Measurements from ENCODE around the gene C1QTNF12.
A peak's percentile ranks its signal among the peaks of the same experiment; 100 is the strongest.

C1QTNF12 gene

DNA sequence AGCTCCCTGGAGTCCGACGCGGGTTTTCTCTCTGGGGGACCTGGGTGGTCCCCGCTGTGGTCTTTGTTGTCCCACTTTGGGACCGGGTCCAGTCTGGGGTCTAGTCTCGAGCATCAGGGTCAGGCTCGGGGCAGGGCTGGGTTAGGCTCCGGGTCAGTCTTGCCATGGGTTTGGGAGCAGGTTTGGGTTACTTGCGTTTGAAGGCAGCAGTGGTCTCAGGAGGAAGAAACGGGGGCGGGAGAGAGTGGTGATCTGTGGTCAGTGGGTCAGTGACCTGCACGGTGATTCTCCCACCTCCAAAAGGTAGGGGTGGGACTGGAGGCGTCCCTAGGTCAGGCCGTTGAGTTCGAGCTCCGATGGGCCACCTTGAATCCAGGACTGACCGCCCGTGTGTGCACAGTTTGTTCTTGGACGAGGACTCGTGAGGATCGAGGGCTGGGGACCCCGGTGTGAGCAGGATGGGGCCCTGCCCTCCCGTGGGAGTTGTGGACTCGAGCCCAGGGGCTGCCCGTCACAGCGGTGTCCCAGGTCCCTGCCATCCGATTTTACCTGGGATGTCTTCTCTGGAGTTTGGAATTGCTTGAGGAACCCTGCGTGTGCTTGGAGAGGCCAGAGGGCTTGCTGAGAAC lies 12.2 kb downstream of the C1QTNF12 start:
- no peak for TF ChIP-seq EGR1 (IDR thresholded peaks at IDR 0.05)
- TF ChIP-seq TAF1 (IDR thresholded peaks at IDR 0.05; ENCODE audit: low read depth) = no peak
- TF ChIP-seq EP300 (IDR thresholded peaks at IDR 0.05; ENCODE audit: borderline replicate concordance) = no peak
- no peak for TF ChIP-seq TEAD4 (IDR thresholded peaks at IDR 0.05)

DNA sequence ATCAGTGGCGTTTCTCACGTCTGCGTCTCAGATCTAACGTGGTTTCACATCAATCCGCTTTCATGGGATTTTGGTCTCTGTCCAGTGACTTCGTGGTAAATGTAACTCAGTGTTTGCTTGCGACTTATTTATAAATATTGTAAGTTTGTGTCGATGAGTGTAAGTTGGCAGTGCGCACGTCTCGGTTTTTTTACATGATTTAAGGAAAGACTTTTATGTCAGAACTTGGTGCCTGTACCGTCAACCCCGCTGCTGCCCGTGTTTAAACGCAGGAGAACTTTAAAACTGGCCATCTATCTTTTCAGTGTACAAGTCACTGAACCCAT lies 13.0 kb downstream of the C1QTNF12 start:
- no peak for TF ChIP-seq NFIC (IDR thresholded peaks at IDR 0.05)
- TF ChIP-seq, protein P1, sequence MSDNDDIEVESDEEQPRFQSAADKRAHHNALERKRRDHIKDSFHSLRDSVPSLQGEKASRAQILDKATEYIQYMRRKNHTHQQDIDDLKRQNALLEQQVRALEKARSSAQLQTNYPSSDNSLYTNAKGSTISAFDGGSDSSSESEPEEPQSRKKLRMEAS (IDR thresholded peaks at IDR 0.05) = no peak
- no peak for TF ChIP-seq EGR1 (IDR thresholded peaks at IDR 0.05)
- no peak for TF ChIP-seq CEBPB (IDR thresholded peaks at IDR 0.05)
- TF ChIP-seq TEAD4 (IDR thresholded peaks at IDR 0.05) = no peak
- no peak for TF ChIP-seq RAD21 (IDR thresholded peaks at IDR 0.05; ENCODE audit: low read depth)
- TF ChIP-seq FOXM1 (IDR thresholded peaks at IDR 0.05; ENCODE audit: borderline replicate concordance, low read depth) = no peak
- no peak for TF ChIP-seq TAF1 (IDR thresholded peaks at IDR 0.05; ENCODE audit: low read depth)
- TF ChIP-seq CREB1 (IDR thresholded peaks at IDR 0.05; ENCODE audit: low read depth) = no peak
- TF ChIP-seq ZBTB7A (IDR thresholded peaks at IDR 0.05; ENCODE audit: low read depth) = no peak
- no peak for TF ChIP-seq TCF12 (IDR thresholded peaks at IDR 0.05; ENCODE audit: low read depth)
- no peak for TF ChIP-seq EP300 (IDR thresholded peaks at IDR 0.05; ENCODE audit: borderline replicate concordance)
- no peak for TF ChIP-seq YY1 (IDR thresholded peaks at IDR 0.05; ENCODE audit: low read depth)
- TF ChIP-seq, protein P2, sequence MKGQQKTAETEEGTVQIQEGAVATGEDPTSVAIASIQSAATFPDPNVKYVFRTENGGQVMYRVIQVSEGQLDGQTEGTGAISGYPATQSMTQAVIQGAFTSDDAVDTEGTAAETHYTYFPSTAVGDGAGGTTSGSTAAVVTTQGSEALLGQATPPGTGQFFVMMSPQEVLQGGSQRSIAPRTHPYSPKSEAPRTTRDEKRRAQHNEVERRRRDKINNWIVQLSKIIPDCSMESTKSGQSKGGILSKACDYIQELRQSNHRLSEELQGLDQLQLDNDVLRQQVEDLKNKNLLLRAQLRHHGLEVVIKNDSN (IDR thresholded peaks at IDR 0.05) = no peak
- TF ChIP-seq, protein P3, sequence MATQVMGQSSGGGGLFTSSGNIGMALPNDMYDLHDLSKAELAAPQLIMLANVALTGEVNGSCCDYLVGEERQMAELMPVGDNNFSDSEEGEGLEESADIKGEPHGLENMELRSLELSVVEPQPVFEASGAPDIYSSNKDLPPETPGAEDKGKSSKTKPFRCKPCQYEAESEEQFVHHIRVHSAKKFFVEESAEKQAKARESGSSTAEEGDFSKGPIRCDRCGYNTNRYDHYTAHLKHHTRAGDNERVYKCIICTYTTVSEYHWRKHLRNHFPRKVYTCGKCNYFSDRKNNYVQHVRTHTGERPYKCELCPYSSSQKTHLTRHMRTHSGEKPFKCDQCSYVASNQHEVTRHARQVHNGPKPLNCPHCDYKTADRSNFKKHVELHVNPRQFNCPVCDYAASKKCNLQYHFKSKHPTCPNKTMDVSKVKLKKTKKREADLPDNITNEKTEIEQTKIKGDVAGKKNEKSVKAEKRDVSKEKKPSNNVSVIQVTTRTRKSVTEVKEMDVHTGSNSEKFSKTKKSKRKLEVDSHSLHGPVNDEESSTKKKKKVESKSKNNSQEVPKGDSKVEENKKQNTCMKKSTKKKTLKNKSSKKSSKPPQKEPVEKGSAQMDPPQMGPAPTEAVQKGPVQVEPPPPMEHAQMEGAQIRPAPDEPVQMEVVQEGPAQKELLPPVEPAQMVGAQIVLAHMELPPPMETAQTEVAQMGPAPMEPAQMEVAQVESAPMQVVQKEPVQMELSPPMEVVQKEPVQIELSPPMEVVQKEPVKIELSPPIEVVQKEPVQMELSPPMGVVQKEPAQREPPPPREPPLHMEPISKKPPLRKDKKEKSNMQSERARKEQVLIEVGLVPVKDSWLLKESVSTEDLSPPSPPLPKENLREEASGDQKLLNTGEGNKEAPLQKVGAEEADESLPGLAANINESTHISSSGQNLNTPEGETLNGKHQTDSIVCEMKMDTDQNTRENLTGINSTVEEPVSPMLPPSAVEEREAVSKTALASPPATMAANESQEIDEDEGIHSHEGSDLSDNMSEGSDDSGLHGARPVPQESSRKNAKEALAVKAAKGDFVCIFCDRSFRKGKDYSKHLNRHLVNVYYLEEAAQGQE (IDR thresholded peaks at IDR 0.05; ENCODE audit: low read depth) = no peak

DNA sequence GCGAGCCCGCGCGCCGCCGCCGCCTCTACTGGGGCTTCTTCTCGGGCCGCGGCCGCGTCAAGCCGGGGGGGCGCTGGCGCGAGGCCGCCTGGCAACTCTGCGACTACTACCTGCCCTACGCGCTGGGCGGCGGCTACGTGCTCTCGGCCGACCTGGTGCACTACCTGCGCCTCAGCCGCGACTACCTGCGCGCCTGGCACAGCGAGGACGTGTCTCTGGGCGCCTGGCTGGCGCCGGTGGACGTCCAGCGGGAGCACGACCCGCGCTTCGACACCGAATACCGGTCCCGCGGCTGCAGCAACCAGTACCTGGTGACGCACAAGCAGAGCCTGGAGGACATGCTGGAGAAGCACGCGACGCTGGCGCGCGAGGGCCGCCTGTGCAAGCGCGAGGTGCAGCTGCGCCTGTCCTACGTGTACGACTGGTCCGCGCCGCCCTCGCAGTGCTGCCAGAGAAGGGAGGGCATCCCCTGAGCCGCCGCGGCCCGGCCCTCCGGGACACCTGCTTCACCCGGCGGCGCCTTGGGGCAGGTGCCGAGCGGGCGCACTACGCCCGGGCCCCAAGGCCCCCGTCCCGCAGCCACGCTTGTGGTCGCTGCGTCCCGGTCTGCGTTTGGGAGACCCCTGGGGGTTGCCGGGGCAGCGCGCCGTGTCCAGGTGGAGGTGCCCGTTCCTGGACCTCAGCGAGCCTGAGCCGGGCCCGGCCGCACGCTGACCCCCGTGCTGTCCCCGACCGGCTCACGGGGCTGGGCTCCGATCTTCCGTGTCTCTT lies 13.5 kb downstream of the C1QTNF12 start:
- no peak for TF ChIP-seq RAD21 (IDR thresholded peaks at IDR 0.05; ENCODE audit: low read depth)
- no peak for TF ChIP-seq CREB1 (IDR thresholded peaks at IDR 0.05; ENCODE audit: low read depth)
- no peak for TF ChIP-seq NFIC (IDR thresholded peaks at IDR 0.05)
- TF ChIP-seq EGR1 (IDR thresholded peaks at IDR 0.05) = no peak
- TF ChIP-seq, protein P3 (IDR thresholded peaks at IDR 0.05; ENCODE audit: low read depth) = no peak
- no peak for TF ChIP-seq TAF1 (IDR thresholded peaks at IDR 0.05; ENCODE audit: low read depth)
- no peak for TF ChIP-seq CEBPB (IDR thresholded peaks at IDR 0.05)
- TF ChIP-seq ZBTB7A (IDR thresholded peaks at IDR 0.05; ENCODE audit: low read depth) = no peak
- TF ChIP-seq, protein P1 (IDR thresholded peaks at IDR 0.05) = no peak
- no peak for TF ChIP-seq FOXM1 (IDR thresholded peaks at IDR 0.05; ENCODE audit: borderline replicate concordance, low read depth)
- TF ChIP-seq, protein P2 (IDR thresholded peaks at IDR 0.05) = no peak
- TF ChIP-seq EP300 (IDR thresholded peaks at IDR 0.05; ENCODE audit: borderline replicate concordance) = no peak
- TF ChIP-seq TCF12 (IDR thresholded peaks at IDR 0.05; ENCODE audit: low read depth) = no peak
- no peak for TF ChIP-seq TEAD4 (IDR thresholded peaks at IDR 0.05)
- TF ChIP-seq YY1 (IDR thresholded peaks at IDR 0.05; ENCODE audit: low read depth) = no peak

DNA sequence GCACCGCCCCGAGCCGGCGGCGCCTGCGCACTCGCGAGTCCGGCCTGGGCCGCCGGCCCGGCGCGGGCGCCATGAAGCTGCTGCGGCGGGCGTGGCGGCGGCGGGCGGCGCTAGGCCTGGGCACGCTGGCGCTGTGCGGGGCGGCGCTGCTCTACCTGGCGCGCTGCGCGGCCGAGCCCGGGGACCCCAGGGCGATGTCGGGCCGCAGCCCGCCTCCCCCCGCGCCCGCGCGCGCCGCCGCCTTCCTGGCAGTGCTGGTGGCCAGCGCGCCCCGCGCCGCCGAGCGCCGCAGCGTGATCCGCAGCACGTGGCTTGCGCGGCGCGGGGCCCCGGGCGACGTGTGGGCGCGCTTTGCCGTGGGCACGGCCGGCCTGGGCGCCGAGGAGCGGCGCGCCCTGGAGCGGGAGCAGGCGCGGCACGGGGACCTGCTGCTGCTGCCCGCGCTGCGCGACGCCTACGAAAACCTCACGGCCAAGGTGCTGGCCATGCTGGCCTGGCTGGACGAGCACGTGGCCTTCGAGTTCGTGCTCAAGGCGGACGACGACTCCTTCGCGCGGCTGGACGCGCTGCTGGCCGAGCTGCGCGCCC lies 14.2 kb downstream of the C1QTNF12 start, which contains the start of gene B3GALT6:
Gene B3GALT6 (plus strand): TSS at position 30 of the 588 bp plus-strand sequence. CDS start 42 bp downstream, at position 72.
- TF ChIP-seq, protein P1 (IDR thresholded peaks at IDR 0.05) = peak; percentile 90
- TF ChIP-seq YY1 (IDR thresholded peaks at IDR 0.05; ENCODE audit: low read depth) = no peak
- TF ChIP-seq, protein P2 (IDR thresholded peaks at IDR 0.05) = peak; percentile 41
